Liver (tissue), 9 donors: ENCODE measurements around the gene FCN1. TPM values are rescaled to one million over a fixed set of nuclear protein-coding genes. Genes with fewer than 3 reads are reported as not detected.

Source experiments
- DNase-seq: peaks from one replicate; pipeline ENCODE4 v3.0.0-alpha.2; 2017; ENCODE audit warnings: low spot score
- H3K27ac ChIP-seq, 2 donors: one replicate each; pipeline ENCODE4 v1.7.0; 2013; ENCODE audit warnings: inconsistent platforms in 2 of 2, low read length in 2 of 2, control low read depth in 1 of 2, low read depth in 1 of 2, mild to moderate bottlenecking in 1 of 2
- H3K27me3 ChIP-seq, 4 donors: one replicate each; pipeline versions ENCODE4 v1.6.1 to v1.7.0; 2013; ENCODE audit warnings: low read length in 3 of 4, inconsistent platforms in 1 of 4, mild to moderate bottlenecking in 1 of 4, moderate library complexity in 1 of 4; ENCODE audit not compliant: control insufficient read depth in 4 of 4, insufficient read depth in 4 of 4
- H3K36me3 ChIP-seq, 4 donors: one replicate each; pipeline versions ENCODE4 v1.6.1 to v1.7.0; 2013; ENCODE audit warnings: low read length in 3 of 4, mild to moderate bottlenecking in 3 of 4, low read depth in 1 of 4, moderate library complexity in 1 of 4; ENCODE audit not compliant: control insufficient read depth in 4 of 4, insufficient read depth in 3 of 4
- H3K4me1 ChIP-seq, 4 donors: one replicate each; pipeline versions ENCODE4 v1.6.1 to v1.7.0; 2013; ENCODE audit warnings: low read length in 3 of 4, mild to moderate bottlenecking in 3 of 4, moderate library complexity in 1 of 4; ENCODE audit not compliant: control insufficient read depth in 4 of 4, insufficient read depth in 4 of 4
- H3K4me3 ChIP-seq, 3 donors: one replicate each; pipeline versions ENCODE4 v1.6.1 to v1.7.0; 2013; ENCODE audit warnings: low read length in 3 of 3, control low read depth in 1 of 3, low read depth in 1 of 3, mild to moderate bottlenecking in 1 of 3
- H3K9ac ChIP-seq, 2 donors: one replicate each; pipeline ENCODE4 v1.7.0; 2013; ENCODE audit warnings: low read length in 2 of 2, mild to moderate bottlenecking in 2 of 2, moderate library complexity in 2 of 2, control low read depth in 1 of 2, low read depth in 1 of 2
- H3K9me3 ChIP-seq, 4 donors: one replicate each; pipeline versions ENCODE4 v1.6.1 to v1.7.0; 2013; ENCODE audit warnings: low read length in 3 of 4; ENCODE audit not compliant: control insufficient read depth in 4 of 4
- FOXA1 ChIP-seq: IDR thresholded peaks from 2 replicates; pipeline ENCODE4 v1.6.1; 2016; ENCODE audit warnings: antibody characterized with exemption
- FOXA2 ChIP-seq: IDR thresholded peaks from 2 replicates; pipeline ENCODE4 v1.6.1; 2016; ENCODE audit warnings: antibody characterized with exemption
- GABPA ChIP-seq, 2 donors: IDR thresholded peaks in 1 of 2; conservative IDR thresholded peaks in 1 of 2; 2 replicates each; pipeline ENCODE4 v1.6.1; 2016; ENCODE audit warnings: antibody characterized with exemption in 2 of 2, mild to moderate bottlenecking in 1 of 2, moderate library complexity in 1 of 2
- HNF4A ChIP-seq, 2 donors: conservative IDR thresholded peaks; 2 replicates each; pipeline ENCODE4 v1.6.1; 2016; ENCODE audit warnings: antibody characterized with exemption in 2 of 2, mild to moderate bottlenecking in 2 of 2
- HNF4G ChIP-seq: IDR thresholded peaks from 2 replicates; pipeline ENCODE4 v1.6.1; 2016; ENCODE audit warnings: antibody characterized with exemption
- MAX ChIP-seq: IDR thresholded peaks from 2 replicates; pipeline ENCODE4 v1.6.1; 2016; ENCODE audit warnings: antibody characterized with exemption
- RAD21 ChIP-seq, 2 donors: IDR thresholded peaks; 2 replicates each; pipeline ENCODE4 v1.6.1; 2016; ENCODE audit warnings: antibody characterized with exemption in 2 of 2, mild to moderate bottlenecking in 2 of 2
- REST ChIP-seq: IDR thresholded peaks from 2 replicates; pipeline ENCODE4 v1.6.1; 2016; ENCODE audit warnings: antibody characterized with exemption, mild to moderate bottlenecking
- SP1 ChIP-seq: IDR thresholded peaks from 2 replicates; pipeline ENCODE4 v1.6.1; 2018; ENCODE audit warnings: antibody characterized with exemption, mild to moderate bottlenecking
- YY1 ChIP-seq: IDR thresholded peaks from 2 replicates; pipeline ENCODE4 v1.6.1; 2016; ENCODE audit warnings: antibody characterized with exemption, mild to moderate bottlenecking
- ZBTB33 ChIP-seq: IDR thresholded peaks from 2 replicates; pipeline ENCODE4 v1.6.1; 2016; ENCODE audit warnings: antibody characterized with exemption
- WGBS: extraction: QIAGEN DNeasy Blood & Tissue Kit; methylation state at CpG from one replicate; pipeline ENCODE4 v1.1.7; 2013; 5-methylcytosine and 5-hydroxymethylcytosine counted together
- polyA plus RNA-seq, 2 donors: library from polyadenylated mRNA; stranded (reverse) in 1 of 2; unstranded in 1 of 2; fragments of 200-250 nt in 1 of 2; fragments of >200 nt in 1 of 2; fragmentation: Nextera tagmentation in 1 of 2; extraction: Ambion mirVana in 1 of 2; gene quantifications; one replicate each; pipeline versions ENCODE4 v1.2.1 to v1.2.3, GENCODE V29; 2013 to 2015
- total RNA-seq, 2 donors: library from RNA; depleted of rRNA; stranded (reverse); fragments of >200 nt; gene quantifications; one replicate each; pipeline ENCODE4 v1.2.3, GENCODE V29; 2014
- TF ChIP-seq, protein P1 (sequence below): fragments of 150-350 bp; IDR thresholded peaks from 2 replicates; pipeline ENCODE4 v1.5.1; 2017; ENCODE audit warnings: improper control_type of control experiment, low read depth, low read length; ENCODE audit not compliant: missing input control
- donor health status: healthy.
- donor health status: healthy.
- donor health status: healthy.
- donor health status: healthy.
- donor health status: healthy.

The FCN1 gene
- total and polyA plus RNA-seq, 4 donors = 0.97 to 15.0 (median 5.4) TPM

GRCh38 chr9:134950386-134951210 lies 32.9 kb upstream of the FCN1 start:
- no peak for DNase-seq
- WGBS = 87% methylated on average over 21 of the region's 21 CpGs
- Histone ChIP-seq H3K27me3 (no peaks in the 10 kb centered on the region), H3K27ac (no peak overlapping the region), H3K4me3 (no peak overlapping the region), H3K4me1 (no peaks in the 10 kb centered on the region), H3K36me3 (no peaks in the 10 kb centered on the region), H3K9ac (no peak overlapping the region), H3K9me3 (peaks cover 0 to 6% (median under 1%) of the 10 kb centered on the region in 4 donors)
- TF ChIP-seq ZBTB33 = no peak
- TF ChIP-seq GABPA (IDR thresholded peaks at IDR 0.05 in 1 of 2, conservative IDR thresholded peaks at IDR 0.05 in 1 of 2) = no peak
- TF ChIP-seq, protein P1, sequence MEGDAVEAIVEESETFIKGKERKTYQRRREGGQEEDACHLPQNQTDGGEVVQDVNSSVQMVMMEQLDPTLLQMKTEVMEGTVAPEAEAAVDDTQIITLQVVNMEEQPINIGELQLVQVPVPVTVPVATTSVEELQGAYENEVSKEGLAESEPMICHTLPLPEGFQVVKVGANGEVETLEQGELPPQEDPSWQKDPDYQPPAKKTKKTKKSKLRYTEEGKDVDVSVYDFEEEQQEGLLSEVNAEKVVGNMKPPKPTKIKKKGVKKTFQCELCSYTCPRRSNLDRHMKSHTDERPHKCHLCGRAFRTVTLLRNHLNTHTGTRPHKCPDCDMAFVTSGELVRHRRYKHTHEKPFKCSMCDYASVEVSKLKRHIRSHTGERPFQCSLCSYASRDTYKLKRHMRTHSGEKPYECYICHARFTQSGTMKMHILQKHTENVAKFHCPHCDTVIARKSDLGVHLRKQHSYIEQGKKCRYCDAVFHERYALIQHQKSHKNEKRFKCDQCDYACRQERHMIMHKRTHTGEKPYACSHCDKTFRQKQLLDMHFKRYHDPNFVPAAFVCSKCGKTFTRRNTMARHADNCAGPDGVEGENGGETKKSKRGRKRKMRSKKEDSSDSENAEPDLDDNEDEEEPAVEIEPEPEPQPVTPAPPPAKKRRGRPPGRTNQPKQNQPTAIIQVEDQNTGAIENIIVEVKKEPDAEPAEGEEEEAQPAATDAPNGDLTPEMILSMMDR = no peak
- no peak for TF ChIP-seq RAD21 (IDR thresholded peaks at IDR 0.05)
- no peak for TF ChIP-seq REST
- no peak for TF ChIP-seq HNF4A (conservative IDR thresholded peaks at IDR 0.05)
- TF ChIP-seq FOXA1 = no peak
- TF ChIP-seq MAX = no peak
- no peak for TF ChIP-seq HNF4G
- TF ChIP-seq YY1 = no peak

DNA sequence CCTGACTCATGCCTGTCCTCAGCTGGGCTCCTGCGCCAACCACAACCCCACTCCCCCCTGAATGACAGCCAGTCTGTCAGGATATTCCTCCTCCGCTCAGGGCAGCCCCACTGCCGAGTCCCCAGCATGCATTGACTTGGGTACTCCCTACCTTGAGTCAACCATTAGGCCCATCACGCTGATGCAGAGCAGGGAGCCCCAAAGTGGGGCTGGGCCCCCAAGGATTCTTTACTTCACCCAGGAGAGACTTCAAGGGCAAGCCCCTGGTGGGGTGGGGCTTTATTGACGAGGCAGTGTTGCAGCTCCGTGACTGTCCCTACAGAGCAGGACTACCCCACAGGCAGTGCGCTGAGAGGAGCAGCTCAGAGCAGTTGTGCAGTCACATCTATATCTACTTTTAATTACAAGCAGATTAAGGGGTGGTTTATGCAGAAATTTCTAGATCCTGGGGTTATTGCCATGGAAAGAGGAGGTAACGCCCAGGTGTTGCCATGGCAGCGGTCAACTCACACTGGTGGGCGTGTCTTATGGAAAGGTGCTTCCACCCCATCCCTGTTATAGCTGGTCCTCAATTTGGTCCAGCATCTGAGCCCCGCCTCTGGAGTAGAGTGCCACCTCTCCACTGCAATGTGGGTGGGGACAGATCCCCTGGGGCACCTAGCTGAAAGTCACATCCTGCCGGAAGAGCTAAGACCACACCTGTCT lies 32.1 kb upstream of the FCN1 start:
- Histone ChIP-seq H3K27ac (no peak overlapping the region), H3K4me1 (no peaks in the 10 kb centered on the region), H3K9me3 (peaks cover 0 to 6% (median under 1%) of the 10 kb centered on the region in 4 donors), H3K4me3 (no peak overlapping the region), H3K9ac (no peak overlapping the region), H3K27me3 (no peaks in the 10 kb centered on the region), H3K36me3 (no peaks in the 10 kb centered on the region)
- WGBS = 79% methylated on average over 12 of the region's 12 CpGs
- TF ChIP-seq FOXA1 = no peak
- no peak for TF ChIP-seq HNF4G
- TF ChIP-seq HNF4A (conservative IDR thresholded peaks at IDR 0.05) = no peak
- no peak for TF ChIP-seq YY1
- no peak for TF ChIP-seq SP1
- no peak for TF ChIP-seq FOXA2
- no peak for DNase-seq
